ENCODE data around the gene TTLL11.
"Not testable (repeated sequence)": the region's sequence is repeated elsewhere in the genome, so short reads cannot be mapped to it uniquely, and the experiment has no call there.

Gene TTLL11

GRCh38 chr9:122076117-122076516 lies 17.0 kb downstream of the TTLL11 start:
- no peak for DNase-seq

- DNase-seq = no peak
These were observed 17.7 kb downstream of the TTLL11 start for GRCh38 chr9:122075135-122076030.

- no peak for DNase-seq
These were observed 21.4 kb downstream of the TTLL11 start for GRCh38 chr9:122071715-122072114.

GRCh38 chr9:122070728-122071515 lies 22.2 kb downstream of the TTLL11 start:
- DNase-seq = no peak

- DNase-seq = not testable (repeated sequence)
These were observed 26.4 kb downstream of the TTLL11 start for GRCh38 chr9:122066680-122067079.

GRCh38 chr9:122065923-122066629 lies 27.0 kb downstream of the TTLL11 start:
- DNase-seq = no peak

- DNase-seq = no peak
These were observed 32.6 kb downstream of the TTLL11 start for GRCh38 chr9:122060481-122060880.

GRCh38 chr9:122059955-122060324 lies 33.2 kb downstream of the TTLL11 start:
- DNase-seq = no peak

- no peak for DNase-seq
These were observed 33.7 kb downstream of the TTLL11 start for GRCh38 chr9:122059214-122059954.

GRCh38 chr9:122058709-122059108 lies 34.4 kb downstream of the TTLL11 start:
- DNase-seq = no peak

GRCh38 chr9:122058051-122058450 lies 35.1 kb downstream of the TTLL11 start:
- no peak for DNase-seq

GRCh38 chr9:122057211-122057610 lies 35.9 kb downstream of the TTLL11 start:
- no peak for DNase-seq

- no peak for DNase-seq
These were observed 36.6 kb downstream of the TTLL11 start for GRCh38 chr9:122056484-122056883.

- no peak for DNase-seq
These were observed 37.4 kb downstream of the TTLL11 start for GRCh38 chr9:122055701-122056100.

- no peak for DNase-seq
These were observed 39.3 kb downstream of the TTLL11 start for GRCh38 chr9:122053567-122054350.

- no peak for DNase-seq
These were observed 40.0 kb downstream of the TTLL11 start for GRCh38 chr9:122053064-122053463.

- no peak for DNase-seq
These were observed 41.5 kb downstream of the TTLL11 start for GRCh38 chr9:122051351-122052321.

- no peak for DNase-seq
These were observed 42.9 kb downstream of the TTLL11 start for GRCh38 chr9:122050167-122050566.

- DNase-seq = no peak
These were observed 51.1 kb downstream of the TTLL11 start for GRCh38 chr9:122042056-122042455.

- DNase-seq = no peak
These were observed 52.4 kb downstream of the TTLL11 start for GRCh38 chr9:122040561-122041242.
